GM19099 (cell line): ENCODE measurements around the gene CD200R1L.

Experiments used
- POLR2A ChIP-seq: IDR thresholded peaks from 3 replicates; pipeline ENCODE4 v1.6.1; 2011; ENCODE audit warnings: low read depth; ENCODE audit not compliant: insufficient read length; ENCODE audit errors: extremely low read depth

Gene CD200R1L

GRCh38 chr3:112767777-112768176, 78.9 kb downstream of the CD200R1L start:
- no peak for TF ChIP-seq POLR2A

GRCh38 chr3:112767177-112767576, 79.5 kb downstream of the CD200R1L start:
- TF ChIP-seq POLR2A = no peak
